Keratinocyte (primary cell): ENCODE results near the gene TMED10. TPM values are rescaled to one million over a fixed set of nuclear protein-coding genes. Genes with fewer than 3 reads are reported as not detected.
A peak's percentile ranks its signal among the peaks of the same experiment; 100 is the strongest.

ENCODE experiments used
- DNase-seq: peaks from one replicate; pipeline ENCODE4 v3.0.0-alpha.2; 2011; ENCODE audit warnings: low read depth, missing footprints, low spot score
- FAIRE-seq: peaks from 2 replicates; lab custom pipeline; 2011; peaks lifted over from hg19 to GRCh38; lab: Jason Lieb, UNC
- H2AFZ ChIP-seq: 2 replicates; pipeline ENCODE4 v1.6.0; 2012; ENCODE audit warnings: low read length, control low read depth, inconsistent platforms; ENCODE audit not compliant: control insufficient read depth
- H3K27ac ChIP-seq: 2 replicates; pipeline ENCODE4 v1.5.1; 2011; ENCODE audit warnings: low read length; ENCODE audit not compliant: control insufficient read depth, insufficient read depth
- H3K27me3 ChIP-seq: 3 replicates; pipeline ENCODE4 v1.6.0; 2011; ENCODE audit warnings: low read length; ENCODE audit not compliant: control insufficient read depth, insufficient read depth; ENCODE audit errors: extremely low read depth
- H3K36me3 ChIP-seq, 2 experiments: 2 replicates in 1 of 2; 3 replicates in 1 of 2; pipeline ENCODE4 v1.5.1; 2011; ENCODE audit warnings: low read length in 2 of 2, mild to moderate bottlenecking in 1 of 2; ENCODE audit not compliant: control insufficient read depth in 2 of 2, insufficient read depth in 2 of 2; ENCODE audit errors: extremely low read depth in 1 of 2
- H3K4me1 ChIP-seq: 3 replicates; pipeline ENCODE4 v1.5.1; 2011; ENCODE audit warnings: low read length; ENCODE audit not compliant: control insufficient read depth, insufficient read depth; ENCODE audit errors: extremely low read depth
- H3K4me2 ChIP-seq: 3 replicates; pipeline ENCODE4 v1.6.0; 2011; ENCODE audit warnings: low read depth, low read length; ENCODE audit not compliant: control insufficient read depth, insufficient read depth; ENCODE audit errors: extremely low read depth
- H3K4me3 ChIP-seq, 3 experiments: fragments of 200-600 bp in 1 of 3; sonication (generic) in 1 of 3; 2 replicates in 2 of 3; 3 replicates in 1 of 3; pipeline ENCODE4 v1.5.1; 2011 to 2016; ENCODE audit warnings: low read length in 3 of 3, mild to moderate bottlenecking in 3 of 3, control low read depth in 2 of 3, inconsistent platforms in 1 of 3, low read depth in 1 of 3, mixed read lengths in 1 of 3, mixed run types in 1 of 3, moderate library complexity in 1 of 3; ENCODE audit not compliant: control insufficient read depth in 2 of 3, insufficient read depth in 2 of 3; ENCODE audit errors: extremely low read depth in 1 of 3
- H3K79me2 ChIP-seq: 2 replicates; pipeline ENCODE4 v1.6.0; 2012; ENCODE audit warnings: low read length; ENCODE audit not compliant: control insufficient read depth, insufficient read depth
- H3K9ac ChIP-seq: 3 replicates; pipeline ENCODE4 v1.6.0; 2011; ENCODE audit warnings: low read length; ENCODE audit not compliant: control insufficient read depth, insufficient read depth; ENCODE audit errors: extremely low read depth
- H3K9me1 ChIP-seq: 3 replicates; pipeline ENCODE4 v1.6.0; 2011; ENCODE audit warnings: low read length; ENCODE audit not compliant: control insufficient read depth, insufficient read depth; ENCODE audit errors: extremely low read depth
- H3K9me3 ChIP-seq: 2 replicates; pipeline ENCODE4 v1.5.1; 2012; ENCODE audit warnings: low read depth, low read length; ENCODE audit not compliant: control insufficient read depth
- H4K20me1 ChIP-seq: 3 replicates; pipeline ENCODE4 v1.6.0; 2011; ENCODE audit warnings: low read length; ENCODE audit not compliant: control insufficient read depth, insufficient read depth; ENCODE audit errors: extremely low read depth
- EZH2 ChIP-seq: IDR thresholded peaks from one replicate; pipeline ENCODE4 v1.6.1; 2012; ENCODE audit warnings: inconsistent platforms, mild to moderate bottlenecking, low read length, moderate library complexity
- dilution Hi-C: fragments of 300-500 bp; cut with MboI; formaldehyde crosslinking; loops from one replicate; pipeline ENCODE4 v1.7.0; 2020; ENCODE audit warnings: low sequenced_read_pairs; ENCODE audit not compliant: extremely low pct_ligation_motif_present
- polyA plus RNA-seq, 5 experiments: library from polyadenylated mRNA; depleted of rRNA in 3 of 5; stranded (reverse) in 3 of 5; stranded (forward) in 1 of 5; unstranded in 1 of 5; fragments of >200 nt; gene quantifications; 1 replicate in 1 of 5; 2 replicates in 3 of 5; 3 replicates in 1 of 5; pipeline versions ENCODE4 v1.2.1 to v1.2.3, GENCODE V29; 2011 to 2012; ENCODE audit warnings: missing spikeins in 2 of 5, low read depth in 1 of 5, low replicate concordance in 1 of 5
- TF ChIP-seq, protein P1 (sequence below), 3 experiments: IDR thresholded peaks in 1 of 3; conservative IDR thresholded peaks in 1 of 3; optimal IDR thresholded peaks in 1 of 3; 2 replicates in 2 of 3; 3 replicates in 1 of 3; pipeline versions ENCODE3 to v1.5.1; 2011; ENCODE audit warnings: low read length in 3 of 3, mild to moderate bottlenecking in 3 of 3, moderate library complexity in 2 of 3, control low read depth in 1 of 3, inconsistent platforms in 1 of 3; ENCODE audit not compliant: insufficient read depth in 2 of 3; ENCODE audit errors: extremely low read depth in 1 of 3

The TMED10 gene
- polyA plus RNA-seq, 1 donor (not counting 4 experiments of a cell fraction or from before 2014, with no cell fraction given) = 428 TPM

DNA sequence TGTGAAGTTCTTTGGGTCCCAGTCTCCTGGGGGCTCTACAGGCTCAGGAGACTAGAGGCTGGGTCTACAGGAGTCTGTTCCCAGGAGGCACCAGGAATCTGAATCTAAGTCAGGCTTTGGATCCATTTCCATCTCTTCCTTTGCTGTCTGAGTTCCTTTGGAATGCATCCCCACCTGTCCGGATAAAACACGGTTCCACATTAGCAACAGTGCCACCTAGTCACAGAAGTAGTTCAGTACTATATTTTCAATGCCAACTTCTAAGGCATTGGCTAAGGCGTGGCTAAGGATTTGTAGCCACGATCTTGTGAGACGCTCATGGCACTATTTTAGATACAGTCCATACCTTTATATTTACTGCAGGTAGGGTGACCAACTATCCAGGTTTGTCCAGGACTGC is 91.9 kb downstream of the TMED10 start:
- H3K27ac ChIP-seq = no peak overlapping the region
- no peak overlapping the region for H3K4me2 ChIP-seq
- H4K20me1 ChIP-seq = no peaks in the 10 kb centered on the region
- H3K9ac ChIP-seq = no peak overlapping the region
- H2AFZ ChIP-seq = no peak overlapping the region
- peaks cover 20 to 23% of the 10 kb centered on the region in 2 experiments for H3K36me3 ChIP-seq
- FAIRE-seq (peak; percentile 66), DNase-seq (no peak)
- H3K9me1 ChIP-seq = no peaks in the 10 kb centered on the region
- H3K27me3 ChIP-seq = no peaks in the 10 kb centered on the region
- dilution Hi-C loops = no loop called here
- H3K79me2 ChIP-seq = no peaks in the 10 kb centered on the region
- H3K4me1 ChIP-seq = no peaks in the 10 kb centered on the region
- TF ChIP-seq, protein P1, sequence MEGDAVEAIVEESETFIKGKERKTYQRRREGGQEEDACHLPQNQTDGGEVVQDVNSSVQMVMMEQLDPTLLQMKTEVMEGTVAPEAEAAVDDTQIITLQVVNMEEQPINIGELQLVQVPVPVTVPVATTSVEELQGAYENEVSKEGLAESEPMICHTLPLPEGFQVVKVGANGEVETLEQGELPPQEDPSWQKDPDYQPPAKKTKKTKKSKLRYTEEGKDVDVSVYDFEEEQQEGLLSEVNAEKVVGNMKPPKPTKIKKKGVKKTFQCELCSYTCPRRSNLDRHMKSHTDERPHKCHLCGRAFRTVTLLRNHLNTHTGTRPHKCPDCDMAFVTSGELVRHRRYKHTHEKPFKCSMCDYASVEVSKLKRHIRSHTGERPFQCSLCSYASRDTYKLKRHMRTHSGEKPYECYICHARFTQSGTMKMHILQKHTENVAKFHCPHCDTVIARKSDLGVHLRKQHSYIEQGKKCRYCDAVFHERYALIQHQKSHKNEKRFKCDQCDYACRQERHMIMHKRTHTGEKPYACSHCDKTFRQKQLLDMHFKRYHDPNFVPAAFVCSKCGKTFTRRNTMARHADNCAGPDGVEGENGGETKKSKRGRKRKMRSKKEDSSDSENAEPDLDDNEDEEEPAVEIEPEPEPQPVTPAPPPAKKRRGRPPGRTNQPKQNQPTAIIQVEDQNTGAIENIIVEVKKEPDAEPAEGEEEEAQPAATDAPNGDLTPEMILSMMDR (optimal IDR thresholded peaks at IDR 0.05 in 1 of 3, IDR thresholded peaks at IDR 0.05 in 1 of 3, conservative IDR thresholded peaks at IDR 0.05 in 1 of 3; ENCODE audit: extremely low read depth in 1 of 3, insufficient read depth in 2 of 3, low read length in 3 of 3) = peak; percentile 43 to 74 (median 59)
- TF ChIP-seq EZH2 = no peak
- no peaks in the 10 kb centered on the region for H3K9me3 ChIP-seq
- H3K4me3 ChIP-seq = no peak overlapping the region

DNA sequence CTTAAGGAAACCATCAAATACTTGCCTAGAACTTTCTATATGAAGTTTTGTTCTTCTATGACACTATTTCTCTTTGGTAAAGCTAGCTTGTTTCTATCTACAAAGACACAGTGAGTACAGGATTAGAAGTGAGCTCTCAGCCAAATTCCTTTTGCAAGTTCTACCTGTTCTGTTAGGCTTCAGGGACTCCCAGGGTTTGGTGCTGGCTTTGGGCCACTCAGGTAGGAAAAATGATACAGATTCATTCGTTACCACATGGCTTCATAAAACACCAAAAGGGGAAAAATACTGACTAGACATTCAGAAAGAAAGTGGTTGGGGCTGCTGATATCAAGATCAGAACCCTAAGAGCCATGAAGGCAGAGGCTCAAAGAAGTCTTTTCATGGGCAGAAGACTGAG is 93.1 kb downstream of the TMED10 start:
- no peak overlapping the region for H3K9ac ChIP-seq
- no peaks in the 10 kb centered on the region for H3K9me1 ChIP-seq
- H3K27ac ChIP-seq = no peak overlapping the region
- H3K27me3 ChIP-seq = no peaks in the 10 kb centered on the region
- TF ChIP-seq EZH2 = no peak
- TF ChIP-seq, protein P1 (optimal IDR thresholded peaks at IDR 0.05 in 1 of 3, IDR thresholded peaks at IDR 0.05 in 1 of 3, conservative IDR thresholded peaks at IDR 0.05 in 1 of 3; ENCODE audit: extremely low read depth in 1 of 3, insufficient read depth in 2 of 3, low read length in 3 of 3) = no peak
- H3K36me3 ChIP-seq = peaks cover 19 to 24% of the 10 kb centered on the region in 2 experiments
- no peak overlapping the region for H3K4me2 ChIP-seq
- no peak overlapping the region for H3K4me3 ChIP-seq
- dilution Hi-C loops = no loop called here
- H2AFZ ChIP-seq = no peak overlapping the region
- no peaks in the 10 kb centered on the region for H3K9me3 ChIP-seq
- no peak for FAIRE-seq
- H3K79me2 ChIP-seq = no peaks in the 10 kb centered on the region
- H3K4me1 ChIP-seq = no peaks in the 10 kb centered on the region
- DNase-seq = no peak
- no peaks in the 10 kb centered on the region for H4K20me1 ChIP-seq
